Stimulated activated naive CD8-positive, alpha-beta T cell treated with anti-CD3 and anti-CD28 coated beads, Interleukin-15, Interleukin-2, amounts not matched to agents 100 U/mL and 50 U/mL, for 24 hours (primary cell): ENCODE results near the gene DTNA.
"Not testable (repeated sequence)": the region's sequence is repeated elsewhere in the genome, so short reads cannot be mapped to it uniquely, and the experiment has no call there.

Experiments
- ATAC-seq: fragments of 150-1000 bp; cut with Tn5 transposase; one replicate; pipeline ENCODE4 v1.10.0; 2021
- DNase-seq: peaks from one replicate; pipeline ENCODE4 v3.0.0; 2021

DTNA gene

GRCh38 chr18:34901299-34901698 lies 191.2 kb downstream of the DTNA start:
- ATAC-seq (no peak), DNase-seq (no peak)

GRCh38 chr18:34904994-34905393 lies 194.9 kb downstream of the DTNA start:
- ATAC-seq (no peak), DNase-seq (no peak)

- not testable (repeated sequence) for DNase-seq, ATAC-seq
Observed at GRCh38 chr18:34906985-34907384, 196.9 kb downstream of the DTNA start.

GRCh38 chr18:34909637-34910364 lies 199.7 kb downstream of the DTNA start:
- DNase-seq (no peak), ATAC-seq (no peak)

GRCh38 chr18:34911081-34911480 lies 201.0 kb downstream of the DTNA start:
- no peak for ATAC-seq
- DNase-seq = no peak

- DNase-seq = no peak
- ATAC-seq = no peak
Observed at GRCh38 chr18:34911661-34912384, 201.7 kb downstream of the DTNA start.

- ATAC-seq = no peak
Observed at GRCh38 chr18:34913837-34914661, 204.0 kb downstream of the DTNA start.

GRCh38 chr18:34915046-34915445 lies 204.9 kb downstream of the DTNA start:
- DNase-seq (no peak), ATAC-seq (no peak)

More at GRCh38 chr18:34913837-34914661, 204.0 kb downstream of the DTNA start:
- DNase-seq = no peak

GRCh38 chr18:34916539-34916938 lies 206.4 kb downstream of the DTNA start:
- DNase-seq, ATAC-seq: not testable (repeated sequence)

- no peak for DNase-seq
- no peak for ATAC-seq
Observed at GRCh38 chr18:34918856-34919255, 208.8 kb downstream of the DTNA start.

GRCh38 chr18:34921226-34921625 lies 211.1 kb downstream of the DTNA start:
- DNase-seq (no peak), ATAC-seq (no peak)

- no peak for ATAC-seq
Observed at GRCh38 chr18:34921811-34922385, 211.8 kb downstream of the DTNA start.

GRCh38 chr18:34922594-34922993 lies 212.5 kb downstream of the DTNA start:
- ATAC-seq, DNase-seq: not testable (repeated sequence)

More at GRCh38 chr18:34921811-34922385, 211.8 kb downstream of the DTNA start:
- DNase-seq = no peak

- no peak for ATAC-seq
- no peak for DNase-seq
Observed at GRCh38 chr18:34923911-34924310, 213.8 kb downstream of the DTNA start.

GRCh38 chr18:34926683-34927082 lies 216.6 kb downstream of the DTNA start:
- DNase-seq (no peak), ATAC-seq (no peak)

- DNase-seq = no peak
- ATAC-seq = no peak
Observed at GRCh38 chr18:34928088-34928753, 218.1 kb downstream of the DTNA start.

- DNase-seq (no peak), ATAC-seq (no peak)
Observed at GRCh38 chr18:34928754-34929335, 218.7 kb downstream of the DTNA start.

GRCh38 chr18:34929336-34929780 lies 219.3 kb downstream of the DTNA start:
- DNase-seq (no peak), ATAC-seq (no peak)

- ATAC-seq = no peak
- no peak for DNase-seq
Observed at GRCh38 chr18:34932363-34932762, 222.3 kb downstream of the DTNA start.

GRCh38 chr18:34932792-34933466 lies 222.8 kb downstream of the DTNA start:
- no peak for ATAC-seq
- no peak for DNase-seq
